ENCODE data around the gene CSRP3. TPM values are rescaled to one million over a fixed set of nuclear protein-coding genes. Genes with fewer than 3 reads are reported as not detected.
"Not testable (repeated sequence)": the region's sequence is repeated elsewhere in the genome, so short reads cannot be mapped to it uniquely, and the experiment has no call there.

CSRP3 gene
- total RNA-seq, 4 donors from 2014 or later: not detected

GRCh38 chr11:19145319-19145718, 56.5 kb downstream of the CSRP3 start:
- no peaks in the 10 kb centered on the region for H3K36me3 ChIP-seq
- no peaks in the 10 kb centered on the region for H3K4me1 ChIP-seq
- H3K4me3 ChIP-seq: no peak overlapping the region
- DNase-seq: no peak
- H3K27ac ChIP-seq: no peak overlapping the region
- H3K27me3 ChIP-seq: no peaks in the 10 kb centered on the region
- no peak for TF ChIP-seq CTCF (IDR thresholded peaks at IDR 0.05)
- TF ChIP-seq POLR2A (IDR thresholded peaks at IDR 0.05): no peak
- H3K9me3 ChIP-seq: no peaks in the 10 kb centered on the region
- intact Hi-C loops (cut with DNase I; ENCODE audit: low total_unique reads): no loop called here

- H3K4me1 ChIP-seq; H3K9me3 ChIP-seq; H3K4me3 ChIP-seq; H3K27ac ChIP-seq; H3K36me3 ChIP-seq; intact Hi-C loops (cut with DNase I; ENCODE audit: low total_unique reads); H3K27me3 ChIP-seq; DNase-seq: not testable (repeated sequence)
These were observed 64.9 kb downstream of the CSRP3 start for GRCh38 chr11:19136884-19137283.

- no peaks in the 10 kb centered on the region for H3K4me1 ChIP-seq
- no peaks in the 10 kb centered on the region for H3K9me3 ChIP-seq
- no peak overlapping the region for H3K4me3 ChIP-seq
- no peaks in the 10 kb centered on the region for H3K27me3 ChIP-seq
- no peaks in the 10 kb centered on the region for H3K36me3 ChIP-seq
- DNase-seq: no peak
- H3K27ac ChIP-seq: no peak overlapping the region
- intact Hi-C loops (cut with DNase I; ENCODE audit: low total_unique reads): no loop called here
- no peak for TF ChIP-seq CTCF (IDR thresholded peaks at IDR 0.05)
- TF ChIP-seq POLR2A (IDR thresholded peaks at IDR 0.05): no peak
These were observed 67.8 kb downstream of the CSRP3 start for GRCh38 chr11:19134004-19134403.

Other genes with a start within 250 kb of the CSRP3 start
- under 1 TPM in 1 of 4 donors, not detected in 3; 0.27 TPM for gene MRGPRX2, start 141.3 kb downstream of the CSRP3 start, total RNA-seq
- 10 to 100 TPM in 3 of 4 donors, 1 to 10 TPM in 1; 7.4 to 31.5 (median 12.7) TPM for gene ZDHHC13, start 84.8 kb downstream of the CSRP3 start, total RNA-seq
- 1 to 10 TPM in 1 of 4 donors, not detected in 3; 2.4 TPM for gene E2F8, start 39.0 kb upstream of the CSRP3 start, total RNA-seq